ENCODE data around the gene MAB21L4.
A peak's percentile ranks its signal among the peaks of the same experiment; 100 is the strongest.

MAB21L4 gene

DNA sequence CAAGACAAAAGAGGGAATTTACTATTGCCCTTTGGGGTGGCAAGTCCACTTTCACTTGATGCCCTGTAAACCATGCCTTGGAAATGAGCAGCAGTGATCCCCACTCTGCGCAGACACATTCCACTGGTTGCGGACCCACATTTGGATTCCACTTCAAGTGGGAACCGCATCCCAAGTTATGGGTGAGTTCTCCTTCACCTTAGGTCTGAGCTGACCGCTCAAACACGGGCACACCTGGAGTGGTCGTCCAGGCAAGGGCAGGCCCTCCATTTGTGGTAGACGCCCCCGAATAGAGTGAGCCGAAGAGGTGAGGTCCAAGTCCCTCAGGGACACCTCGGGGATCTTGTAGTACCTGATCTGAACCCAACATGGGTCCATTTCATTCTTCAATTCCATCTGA, 37.1 kb downstream of the MAB21L4 start:
- no peak for TF ChIP-seq POLR2A (IDR thresholded peaks at IDR 0.05; ENCODE audit: extremely low read depth, insufficient read length)
- TF ChIP-seq, protein P1, sequence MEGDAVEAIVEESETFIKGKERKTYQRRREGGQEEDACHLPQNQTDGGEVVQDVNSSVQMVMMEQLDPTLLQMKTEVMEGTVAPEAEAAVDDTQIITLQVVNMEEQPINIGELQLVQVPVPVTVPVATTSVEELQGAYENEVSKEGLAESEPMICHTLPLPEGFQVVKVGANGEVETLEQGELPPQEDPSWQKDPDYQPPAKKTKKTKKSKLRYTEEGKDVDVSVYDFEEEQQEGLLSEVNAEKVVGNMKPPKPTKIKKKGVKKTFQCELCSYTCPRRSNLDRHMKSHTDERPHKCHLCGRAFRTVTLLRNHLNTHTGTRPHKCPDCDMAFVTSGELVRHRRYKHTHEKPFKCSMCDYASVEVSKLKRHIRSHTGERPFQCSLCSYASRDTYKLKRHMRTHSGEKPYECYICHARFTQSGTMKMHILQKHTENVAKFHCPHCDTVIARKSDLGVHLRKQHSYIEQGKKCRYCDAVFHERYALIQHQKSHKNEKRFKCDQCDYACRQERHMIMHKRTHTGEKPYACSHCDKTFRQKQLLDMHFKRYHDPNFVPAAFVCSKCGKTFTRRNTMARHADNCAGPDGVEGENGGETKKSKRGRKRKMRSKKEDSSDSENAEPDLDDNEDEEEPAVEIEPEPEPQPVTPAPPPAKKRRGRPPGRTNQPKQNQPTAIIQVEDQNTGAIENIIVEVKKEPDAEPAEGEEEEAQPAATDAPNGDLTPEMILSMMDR (IDR thresholded peaks at IDR 0.05; ENCODE audit: low read depth, low read length): no peak
- TF ChIP-seq MYC (IDR thresholded peaks at IDR 0.05; ENCODE audit: low read depth, low read length): no peak
- TF ChIP-seq, protein P2, sequence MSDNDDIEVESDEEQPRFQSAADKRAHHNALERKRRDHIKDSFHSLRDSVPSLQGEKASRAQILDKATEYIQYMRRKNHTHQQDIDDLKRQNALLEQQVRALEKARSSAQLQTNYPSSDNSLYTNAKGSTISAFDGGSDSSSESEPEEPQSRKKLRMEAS (IDR thresholded peaks at IDR 0.05; ENCODE audit: low read depth, low read length): no peak
- H3K4me3 ChIP-seq (ENCODE audit: low read depth, low read length): no peak overlapping the region
- no peak for DNase-seq (ENCODE audit: low read depth)

DNA sequence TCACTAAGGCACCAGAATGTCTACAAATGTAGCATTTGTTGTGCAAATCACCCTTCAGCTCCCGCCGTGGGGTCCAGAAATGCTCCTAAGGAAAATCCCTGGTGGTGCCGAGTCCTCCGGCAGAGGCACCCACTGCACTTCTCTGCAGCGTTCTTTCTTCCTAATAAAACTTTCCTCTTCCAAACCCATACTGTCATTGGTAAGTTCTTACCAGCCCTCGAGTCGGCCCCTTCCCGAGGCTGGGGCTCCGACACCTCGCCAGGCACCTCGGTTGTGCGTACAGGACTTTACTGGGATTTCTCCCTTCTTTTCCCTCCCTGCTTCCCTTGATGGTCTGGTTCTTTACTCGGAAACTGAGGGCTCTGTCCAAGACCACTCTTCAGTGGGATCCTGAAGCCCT, 37.6 kb downstream of the MAB21L4 start:
- H3K4me3 ChIP-seq (ENCODE audit: low read depth, low read length): no peak overlapping the region
- DNase-seq (ENCODE audit: low read depth): no peak
- TF ChIP-seq MYC (IDR thresholded peaks at IDR 0.05; ENCODE audit: low read depth, low read length): no peak
- TF ChIP-seq, protein P1 (IDR thresholded peaks at IDR 0.05; ENCODE audit: low read depth, low read length): no peak
- TF ChIP-seq POLR2A (IDR thresholded peaks at IDR 0.05; ENCODE audit: extremely low read depth, insufficient read length): no peak
- TF ChIP-seq, protein P2 (IDR thresholded peaks at IDR 0.05; ENCODE audit: low read depth, low read length): no peak

DNA sequence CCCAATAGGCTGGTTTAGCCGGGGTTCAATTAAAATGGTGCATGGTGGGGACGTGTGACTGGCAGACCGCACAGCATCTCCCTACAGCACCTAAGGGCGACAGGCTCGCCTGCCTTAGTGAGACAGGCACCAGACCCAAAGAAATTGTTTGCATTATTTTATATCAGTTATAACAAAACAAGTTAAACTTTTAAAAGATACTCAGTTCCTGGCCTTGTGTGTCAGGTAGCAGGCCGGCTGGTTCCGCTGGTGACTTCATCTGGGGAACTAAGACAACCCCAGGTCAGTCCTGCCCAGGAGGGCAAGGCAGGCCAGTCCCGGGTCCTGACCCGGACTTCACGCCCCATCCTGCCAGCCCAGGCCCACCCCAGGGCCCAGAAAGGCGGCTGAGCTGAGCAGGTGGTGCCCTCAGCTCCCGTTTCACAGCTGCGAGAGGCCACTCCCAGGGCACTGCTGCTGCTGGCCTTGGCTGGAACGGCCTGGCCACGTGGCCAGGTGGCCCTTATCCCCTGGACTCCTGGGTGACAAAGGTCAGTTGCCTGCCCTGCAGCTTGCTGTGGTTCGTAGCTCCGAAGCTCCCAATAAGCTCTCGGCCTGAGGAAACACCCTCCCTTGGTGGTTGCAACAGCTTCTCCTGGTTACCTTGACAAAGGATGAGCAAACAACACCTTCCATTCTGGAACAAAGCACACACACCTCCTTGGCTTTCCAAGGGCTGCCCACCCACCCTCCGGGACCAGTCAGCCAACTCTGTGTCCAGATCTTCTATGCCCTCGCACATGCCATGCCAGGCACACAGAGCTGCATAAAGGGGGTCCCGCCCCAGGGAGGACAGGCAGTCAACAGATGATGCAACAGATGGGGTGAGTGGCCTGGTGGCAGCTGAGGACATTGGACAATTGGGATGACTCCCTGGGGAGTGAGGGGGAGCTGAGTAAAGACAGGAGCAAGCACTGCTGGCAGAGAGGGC, 38.6 kb downstream of the MAB21L4 start:
- no peak overlapping the region for H3K4me3 ChIP-seq (ENCODE audit: low read depth, low read length)
- TF ChIP-seq, protein P1 (IDR thresholded peaks at IDR 0.05; ENCODE audit: low read depth, low read length): no peak
- TF ChIP-seq, protein P2 (IDR thresholded peaks at IDR 0.05; ENCODE audit: low read depth, low read length): no peak
- no peak for TF ChIP-seq MYC (IDR thresholded peaks at IDR 0.05; ENCODE audit: low read depth, low read length)
- no peak for TF ChIP-seq POLR2A (IDR thresholded peaks at IDR 0.05; ENCODE audit: extremely low read depth, insufficient read length)
- no peak for DNase-seq (ENCODE audit: low read depth)

DNA sequence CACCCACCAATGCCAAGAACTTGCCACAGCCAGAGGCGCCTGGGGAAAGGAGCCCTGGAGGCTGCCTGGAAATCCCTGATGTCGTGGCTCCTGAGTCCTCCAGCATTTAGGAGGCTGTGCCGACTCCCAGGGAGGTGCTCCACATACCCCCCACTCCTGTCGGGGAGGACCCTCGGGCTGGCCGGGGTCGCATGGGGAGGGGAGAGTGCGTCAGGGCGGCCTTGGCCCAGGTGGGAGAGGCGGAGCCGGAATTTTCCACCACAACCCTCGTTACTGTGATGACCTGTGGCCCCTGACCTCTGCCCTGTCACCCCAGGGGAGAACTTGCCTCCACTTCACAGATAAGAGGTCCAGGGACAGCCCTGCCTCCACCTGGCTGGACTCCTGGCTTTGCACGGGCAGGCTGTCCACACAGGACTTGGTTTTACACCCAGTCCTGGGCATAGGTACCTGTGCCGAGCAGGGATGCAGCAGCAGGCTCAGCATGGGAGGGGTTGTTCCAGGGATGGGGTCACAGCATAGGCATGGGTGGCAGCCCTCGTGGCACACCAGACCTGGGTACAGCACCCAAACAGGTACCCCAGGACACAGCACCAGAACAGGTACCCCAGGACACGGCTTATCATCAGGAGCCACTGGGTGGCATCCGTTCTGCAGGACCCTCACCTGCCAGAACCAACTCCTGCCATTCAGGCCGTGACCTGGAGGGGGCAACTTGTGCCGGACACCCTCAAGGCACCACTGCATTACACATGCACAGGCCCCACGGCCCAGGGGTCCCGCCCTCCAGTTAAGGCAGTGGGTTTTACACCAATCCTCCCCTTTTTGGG, 39.6 kb downstream of the MAB21L4 start:
- peak; percentile 35 for DNase-seq (ENCODE audit: low read depth)
- TF ChIP-seq, protein P1 (IDR thresholded peaks at IDR 0.05; ENCODE audit: low read depth, low read length): peak; percentile 27
- TF ChIP-seq POLR2A (IDR thresholded peaks at IDR 0.05; ENCODE audit: extremely low read depth, insufficient read length): no peak
- no peak overlapping the region for H3K4me3 ChIP-seq (ENCODE audit: low read depth, low read length)

DNA sequence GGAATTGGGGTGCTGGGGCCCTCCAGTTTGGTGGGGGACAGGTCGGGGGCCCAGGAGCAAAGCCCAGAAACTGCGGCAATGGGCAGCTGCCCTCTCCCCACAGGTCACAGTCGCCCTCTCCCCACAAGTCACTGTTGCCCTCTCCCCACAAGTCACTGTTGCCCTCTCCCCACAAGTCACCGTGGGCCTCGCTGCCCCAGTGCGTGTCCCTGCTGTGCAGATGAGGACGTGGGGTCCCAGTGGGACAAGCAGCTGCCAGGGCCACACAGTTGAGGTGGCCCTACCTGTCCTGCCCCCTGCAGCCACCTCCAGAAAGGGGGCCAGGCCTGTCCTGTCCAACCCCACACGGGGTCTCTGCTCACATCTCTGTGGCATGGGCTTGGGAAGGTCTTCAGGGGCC, 40.3 kb downstream of the MAB21L4 start:
- TF ChIP-seq POLR2A (IDR thresholded peaks at IDR 0.05; ENCODE audit: extremely low read depth, insufficient read length) (no peak), MYC (IDR thresholded peaks at IDR 0.05; ENCODE audit: low read depth, low read length) (no peak)
- TF ChIP-seq, protein P1 (IDR thresholded peaks at IDR 0.05; ENCODE audit: low read depth, low read length): no peak
- TF ChIP-seq, protein P2 (IDR thresholded peaks at IDR 0.05; ENCODE audit: low read depth, low read length): no peak
- no peak for DNase-seq (ENCODE audit: low read depth)

More for the DNA sequence above, 40.3 kb downstream of the MAB21L4 start:
- no peak overlapping the region for H3K4me3 ChIP-seq (ENCODE audit: low read depth, low read length)
